B cell (primary cell): Measurements from ENCODE around the gene TTLL1.

Experiments used
- EZH2 ChIP-seq: IDR thresholded peaks from 2 replicates; pipeline ENCODE4 v1.6.1; 2012; ENCODE audit warnings: borderline replicate concordance, low read depth, mild to moderate bottlenecking, moderate library complexity, low read length; ENCODE audit not compliant: insufficient read depth, poor library complexity, severe bottlenecking
- TF ChIP-seq, protein P1 (sequence below): fragments of 200-600 bp; IDR thresholded peaks from one replicate; pipeline ENCODE4 v1.8.0; 2022; ENCODE audit warnings: antibody characterized with exemption, mild to moderate bottlenecking

DNA sequence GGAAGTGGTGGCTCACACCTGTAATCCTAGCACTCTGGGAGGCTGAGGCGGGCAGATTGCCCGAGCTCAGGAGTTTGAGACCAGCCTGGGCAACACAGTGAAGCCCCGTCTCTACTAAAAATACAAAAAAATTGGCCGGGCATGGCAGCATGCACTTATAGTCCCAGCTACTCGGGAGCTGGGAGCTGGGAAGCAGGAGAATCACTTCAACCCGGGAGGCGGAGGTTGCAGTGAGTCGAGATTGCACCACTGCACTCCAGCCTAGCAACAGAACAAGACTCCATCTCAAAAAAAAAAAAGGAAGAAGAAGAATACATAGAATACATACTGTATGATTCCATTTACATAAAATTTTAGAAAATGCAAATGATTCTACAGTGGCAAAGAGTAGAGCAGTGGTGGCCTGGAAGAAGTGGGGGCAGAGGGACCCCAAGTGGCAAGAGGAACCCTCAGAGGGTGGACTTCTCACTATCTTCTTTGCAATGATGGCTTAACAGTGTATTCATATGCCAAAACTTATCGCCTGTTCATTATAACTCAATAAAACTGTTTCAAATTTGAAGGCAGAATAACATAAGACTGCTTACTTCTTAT lies 96.2 kb downstream of the TTLL1 start:
- no peak for TF ChIP-seq EZH2
- TF ChIP-seq, protein P1, sequence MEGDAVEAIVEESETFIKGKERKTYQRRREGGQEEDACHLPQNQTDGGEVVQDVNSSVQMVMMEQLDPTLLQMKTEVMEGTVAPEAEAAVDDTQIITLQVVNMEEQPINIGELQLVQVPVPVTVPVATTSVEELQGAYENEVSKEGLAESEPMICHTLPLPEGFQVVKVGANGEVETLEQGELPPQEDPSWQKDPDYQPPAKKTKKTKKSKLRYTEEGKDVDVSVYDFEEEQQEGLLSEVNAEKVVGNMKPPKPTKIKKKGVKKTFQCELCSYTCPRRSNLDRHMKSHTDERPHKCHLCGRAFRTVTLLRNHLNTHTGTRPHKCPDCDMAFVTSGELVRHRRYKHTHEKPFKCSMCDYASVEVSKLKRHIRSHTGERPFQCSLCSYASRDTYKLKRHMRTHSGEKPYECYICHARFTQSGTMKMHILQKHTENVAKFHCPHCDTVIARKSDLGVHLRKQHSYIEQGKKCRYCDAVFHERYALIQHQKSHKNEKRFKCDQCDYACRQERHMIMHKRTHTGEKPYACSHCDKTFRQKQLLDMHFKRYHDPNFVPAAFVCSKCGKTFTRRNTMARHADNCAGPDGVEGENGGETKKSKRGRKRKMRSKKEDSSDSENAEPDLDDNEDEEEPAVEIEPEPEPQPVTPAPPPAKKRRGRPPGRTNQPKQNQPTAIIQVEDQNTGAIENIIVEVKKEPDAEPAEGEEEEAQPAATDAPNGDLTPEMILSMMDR: no peak
